Islet of Langerhans (tissue), 1 donor: ENCODE measurements around the gene LCE3C.
"Not testable (repeated sequence)": the region's sequence is repeated elsewhere in the genome, so short reads cannot be mapped to it uniquely, and the experiment has no call there.

ENCODE experiments used
- FAIRE-seq: peaks from one replicate; lab custom pipeline; 2011; peaks lifted over from hg19 to GRCh38; lab: Jason Lieb, UNC

LCE3C gene, protein sequence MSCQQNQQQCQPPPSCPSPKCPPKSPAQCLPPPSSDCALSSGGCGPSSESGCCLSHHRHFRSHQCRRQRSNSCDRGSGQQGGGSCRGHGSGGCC

DNA sequence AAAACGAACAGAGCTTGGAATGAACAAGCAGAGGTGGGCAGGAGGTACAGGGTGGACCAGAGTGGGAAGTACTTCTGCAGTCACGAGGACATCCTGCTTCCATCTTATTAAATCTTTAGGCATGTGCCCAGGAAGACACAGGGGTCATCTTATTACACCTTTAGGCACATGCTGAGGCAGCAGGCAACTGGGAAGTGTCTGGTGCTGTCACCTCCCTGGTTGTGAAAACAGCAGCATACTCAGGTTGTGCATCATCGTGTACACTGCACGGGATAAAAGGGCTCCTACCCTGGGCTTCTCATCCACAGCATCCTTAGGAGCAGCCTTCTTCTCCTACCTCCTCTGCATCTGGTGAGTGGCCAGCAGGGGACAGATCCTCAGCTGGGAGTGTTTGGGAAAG is at the start of gene LCE3C:
TSS of gene LCE3C (plus strand) at position 301 of the 400 bp plus-strand sequence. CDS start 498 bp downstream, outside the sequence.
- FAIRE-seq = no peak

DNA sequence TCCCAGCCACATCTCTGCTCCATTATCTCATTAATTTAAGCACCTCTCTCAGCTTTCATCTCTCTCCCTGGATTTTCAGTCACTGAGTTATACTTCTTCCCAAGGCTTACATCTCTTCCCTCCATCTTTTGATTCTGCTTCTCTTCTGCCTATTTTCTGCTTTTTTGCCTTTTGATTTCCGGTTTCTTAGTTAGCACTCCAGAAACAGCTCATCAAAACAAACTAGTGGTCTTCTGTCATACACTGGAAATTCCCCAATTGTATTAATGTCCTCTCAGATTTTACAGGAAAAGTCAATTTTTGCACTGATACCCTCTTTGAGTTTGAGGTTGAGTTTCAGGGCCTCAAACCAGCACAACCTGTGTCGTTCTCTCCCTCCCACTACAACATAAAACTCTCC is 34.9 kb upstream of the LCE3C start:
- no peak for FAIRE-seq

DNA sequence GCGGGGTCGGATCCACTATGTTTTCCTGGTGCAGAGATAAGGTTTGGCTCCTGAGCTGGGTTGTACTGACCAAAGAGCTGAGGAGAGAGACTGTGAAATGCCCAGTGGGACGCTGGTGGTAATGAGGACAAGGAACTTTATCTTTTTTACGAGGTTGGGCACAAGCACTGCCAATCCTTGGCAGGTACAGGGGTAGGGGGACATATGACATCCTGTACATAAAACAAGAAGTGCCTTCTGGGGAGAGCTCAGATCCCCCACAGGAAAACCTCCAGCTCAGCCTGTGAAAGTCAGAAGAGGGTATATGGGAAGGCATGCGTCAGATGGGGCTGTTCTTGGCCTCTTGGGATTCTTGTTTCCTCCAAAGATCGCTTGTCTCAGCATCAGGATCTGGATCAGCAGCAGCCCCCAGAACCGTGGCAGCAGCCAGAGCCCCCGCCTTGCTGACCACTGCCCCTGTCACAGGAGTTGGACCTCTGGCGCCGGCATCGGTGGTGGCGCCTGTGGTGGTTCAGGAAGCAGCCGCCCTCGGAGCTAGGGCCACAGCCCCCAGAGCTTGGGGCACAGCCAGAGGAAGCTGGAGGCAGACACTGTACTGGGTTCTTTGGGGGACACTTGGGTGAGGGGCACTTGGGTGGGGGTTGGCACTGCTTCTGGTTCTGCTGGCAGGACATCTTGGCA is 34.4 kb upstream of the LCE3C start:
- FAIRE-seq = no peak

DNA sequence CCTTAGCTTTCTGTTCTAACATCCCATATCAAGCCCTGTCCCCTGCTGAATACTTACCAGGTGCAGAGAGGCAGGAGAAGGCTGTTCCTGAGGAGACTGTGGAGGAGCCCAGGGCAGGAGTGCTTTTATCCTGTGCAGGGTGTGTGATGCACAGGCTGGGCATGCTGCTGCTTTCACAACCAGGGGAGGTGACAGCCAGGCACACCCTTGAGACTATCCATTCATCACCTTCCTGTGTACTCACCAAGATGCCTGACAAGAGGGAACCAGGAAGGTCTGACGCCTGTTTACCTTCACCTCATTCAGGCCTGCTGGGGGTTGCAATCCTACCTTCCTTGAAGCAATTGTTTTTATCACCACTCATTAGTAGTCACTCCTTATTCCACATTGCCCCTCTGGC is 33.4 kb upstream of the LCE3C start, which contains the start of gene LCE3E:
TSS of gene LCE3E (minus strand) at position 100 of the 400 bp plus-strand sequence. CDS start 572 bp downstream, outside the sequence.
- FAIRE-seq = no peak

DNA sequence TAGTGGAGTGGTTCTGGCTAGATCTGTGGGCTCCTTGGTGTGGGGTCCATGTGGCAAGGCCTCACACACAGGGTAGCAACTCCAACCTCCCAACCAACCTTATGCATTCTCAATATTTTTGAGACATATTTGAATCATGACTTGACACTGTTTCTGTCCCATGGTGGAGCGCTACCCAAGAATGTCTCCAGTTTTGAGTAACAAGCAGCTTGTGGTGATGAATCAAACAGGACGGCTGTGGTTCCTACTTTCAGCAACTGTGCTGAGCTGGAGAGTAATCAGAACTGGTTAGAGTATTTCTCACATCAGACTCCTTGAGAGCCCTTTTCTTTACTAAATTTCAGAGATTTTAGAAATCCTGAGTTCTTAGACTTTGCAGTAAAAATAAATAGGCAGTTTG is 22.9 kb upstream of the LCE3C start:
- FAIRE-seq = no peak

DNA sequence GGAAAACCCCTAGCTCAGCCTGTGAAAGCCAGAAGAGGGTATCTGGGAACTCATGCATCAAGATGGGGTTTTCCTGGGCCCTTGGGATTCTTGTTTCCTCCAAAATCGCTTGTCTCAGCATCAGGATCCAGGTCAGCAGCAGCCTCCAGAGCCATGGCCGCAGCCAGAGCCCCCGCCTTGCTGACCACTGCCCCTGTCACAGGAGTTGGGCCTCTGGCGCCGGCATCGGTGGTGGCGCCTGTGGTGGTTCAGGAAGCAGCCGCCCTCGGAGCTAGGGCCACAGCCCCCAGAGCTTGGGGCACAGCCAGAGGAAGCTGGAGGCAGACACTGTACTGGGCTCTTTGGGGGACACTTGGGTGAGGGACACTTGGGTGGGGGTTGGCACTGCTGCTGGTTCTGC is 20.5 kb upstream of the LCE3C start:
- FAIRE-seq = not testable (repeated sequence)

DNA sequence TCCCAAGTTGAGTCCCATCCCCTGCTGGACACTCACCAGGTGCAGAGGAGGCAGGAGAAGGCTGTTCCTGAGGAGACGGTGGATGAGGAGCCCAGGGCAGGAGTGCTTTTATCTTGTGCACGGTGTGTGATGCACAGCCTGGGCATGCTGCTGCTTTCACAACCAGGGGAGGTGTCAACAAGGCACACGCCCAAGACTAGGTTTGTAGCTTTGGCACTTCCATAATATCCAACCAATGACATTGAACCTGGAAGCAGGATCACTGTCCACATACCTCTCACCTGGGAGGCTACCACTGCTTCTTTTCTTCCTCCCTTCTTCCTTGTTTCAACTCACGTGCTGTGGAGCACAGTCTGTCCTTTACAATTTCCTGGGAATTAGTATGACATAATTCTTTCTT is 19.6 kb upstream of the LCE3C start, which contains the start of gene LCE3D:
TSS of gene LCE3D (minus strand) at position 84 of the 400 bp plus-strand sequence. CDS start 580 bp downstream, outside the sequence.
- FAIRE-seq = no peak

DNA sequence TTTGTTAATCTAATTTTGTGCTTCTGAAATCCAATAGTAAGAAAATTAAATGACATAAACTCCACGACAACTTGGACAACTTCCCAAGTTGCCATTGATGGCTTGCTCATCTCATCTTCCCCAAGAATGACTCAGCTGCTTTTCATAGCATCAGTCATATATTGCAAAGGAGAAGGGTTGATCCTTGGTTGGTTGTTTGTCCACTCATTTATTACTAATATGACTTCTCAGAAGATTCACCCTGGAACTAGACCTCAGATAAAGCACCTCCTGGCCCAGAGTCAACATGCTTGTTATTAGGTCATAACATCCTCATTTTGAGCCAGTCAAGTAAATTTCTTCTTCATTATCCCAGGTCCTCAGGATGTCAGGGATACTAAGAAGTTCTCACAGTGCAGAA is 17.4 kb upstream of the LCE3C start:
- no peak for FAIRE-seq

DNA sequence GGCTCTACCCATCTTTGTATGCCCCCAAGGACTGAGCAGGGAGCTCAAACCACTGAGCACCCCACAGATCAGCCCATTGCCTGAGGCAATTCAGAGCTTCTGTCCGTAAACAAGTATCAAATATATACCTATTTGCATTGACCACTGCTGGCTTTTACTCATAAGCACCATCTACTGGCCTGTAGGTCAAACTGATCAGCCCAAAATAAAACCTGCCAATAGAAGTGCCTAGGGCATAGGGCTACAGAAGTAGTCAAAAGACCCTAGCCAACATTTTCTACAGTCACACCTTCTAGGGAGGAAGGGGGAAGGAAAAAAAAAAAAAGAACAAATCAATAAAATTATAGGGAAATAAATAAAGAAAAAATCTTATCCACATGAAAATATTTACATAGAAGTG is 14.4 kb upstream of the LCE3C start:
- no peak for FAIRE-seq

DNA sequence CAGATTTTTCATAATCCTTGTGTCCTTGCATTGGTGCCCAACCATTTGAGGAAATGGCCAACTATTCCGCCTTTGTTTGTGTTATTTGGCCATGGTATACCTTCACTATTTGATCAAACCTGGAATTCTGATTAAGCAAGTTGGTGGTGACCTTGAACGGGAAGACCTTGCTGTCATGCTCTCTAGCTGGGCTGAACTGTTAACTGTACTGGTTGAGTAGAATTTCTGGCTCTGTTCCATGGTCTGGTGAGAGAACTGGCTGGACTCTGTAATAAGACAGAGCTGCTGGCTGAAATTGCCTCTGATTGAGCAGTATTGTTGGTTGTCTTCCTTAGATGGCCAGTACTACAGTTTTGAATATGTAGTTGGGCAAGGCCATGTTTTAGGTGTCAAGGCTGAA is 3.0 kb upstream of the LCE3C start:
- FAIRE-seq = no peak

DNA sequence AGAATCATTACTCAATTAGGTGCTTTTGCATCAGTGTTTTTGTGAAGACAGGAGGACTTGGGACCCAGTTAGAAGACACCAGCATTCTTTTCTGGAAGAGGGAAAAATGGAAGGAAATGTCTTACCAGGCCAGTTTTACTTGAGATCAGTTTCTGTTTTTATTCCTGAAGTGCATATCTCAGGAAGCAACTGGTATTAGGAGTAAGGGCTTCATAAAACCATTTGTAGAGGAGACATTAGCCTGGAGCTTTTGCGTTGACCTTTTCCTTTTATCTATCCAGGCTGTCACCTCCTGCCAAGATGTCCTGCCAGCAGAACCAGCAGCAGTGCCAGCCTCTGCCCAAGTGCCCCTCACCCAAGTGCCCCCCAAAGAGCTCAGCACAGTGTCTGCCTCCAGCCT is 13.5 kb downstream of the LCE3C start, which contains the start of gene LCE3B:
TSS of gene LCE3B (plus strand) at position 301 of the 400 bp plus-strand sequence. CDS start at position 301, 0 bp downstream.
- FAIRE-seq = no peak

DNA sequence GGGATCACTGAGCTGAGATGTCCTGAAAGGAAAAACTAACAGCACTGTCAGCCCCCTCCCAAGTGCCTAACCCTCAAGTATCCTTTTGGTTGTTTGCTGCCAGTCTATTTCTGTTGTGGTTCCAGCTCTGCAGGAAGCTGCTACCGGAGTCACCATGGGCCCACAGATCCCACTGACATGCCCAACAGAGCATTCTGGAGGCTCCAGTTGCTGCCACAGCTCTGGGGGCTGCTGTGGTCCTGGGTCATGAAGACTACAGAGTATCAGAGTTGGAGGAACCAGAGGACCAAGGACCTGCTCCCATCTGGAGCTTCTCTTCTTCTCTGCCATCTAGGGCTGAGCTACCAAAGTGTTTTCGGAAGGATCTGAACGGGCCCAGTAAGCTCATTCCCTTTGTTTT is 22.0 kb downstream of the LCE3C start:
- no peak for FAIRE-seq

DNA sequence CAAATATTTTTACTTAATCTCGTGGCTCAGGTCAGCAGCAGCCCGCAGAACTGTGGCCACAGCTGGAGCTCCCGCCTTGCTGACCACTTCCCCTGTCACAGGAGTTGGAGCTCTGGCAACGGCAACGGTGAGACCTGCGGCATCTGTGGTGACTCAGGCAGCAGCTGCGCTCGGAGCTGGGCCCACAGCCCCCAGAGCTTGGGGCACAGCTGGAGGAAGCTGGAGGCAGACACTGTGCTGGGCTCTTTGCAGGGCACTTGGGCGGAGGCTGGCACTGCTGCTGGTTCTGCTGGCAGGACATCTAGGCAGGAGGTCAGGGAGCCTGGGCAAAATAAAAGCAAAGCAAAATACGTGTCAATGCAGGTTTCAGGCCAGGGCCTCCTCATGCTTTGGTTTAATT is 22.8 kb downstream of the LCE3C start, which contains the start of gene LCE3A:
TSS of gene LCE3A (minus strand) at position 301 of the 400 bp plus-strand sequence. CDS start at position 301, 0 bp downstream.
- FAIRE-seq = no peak

DNA sequence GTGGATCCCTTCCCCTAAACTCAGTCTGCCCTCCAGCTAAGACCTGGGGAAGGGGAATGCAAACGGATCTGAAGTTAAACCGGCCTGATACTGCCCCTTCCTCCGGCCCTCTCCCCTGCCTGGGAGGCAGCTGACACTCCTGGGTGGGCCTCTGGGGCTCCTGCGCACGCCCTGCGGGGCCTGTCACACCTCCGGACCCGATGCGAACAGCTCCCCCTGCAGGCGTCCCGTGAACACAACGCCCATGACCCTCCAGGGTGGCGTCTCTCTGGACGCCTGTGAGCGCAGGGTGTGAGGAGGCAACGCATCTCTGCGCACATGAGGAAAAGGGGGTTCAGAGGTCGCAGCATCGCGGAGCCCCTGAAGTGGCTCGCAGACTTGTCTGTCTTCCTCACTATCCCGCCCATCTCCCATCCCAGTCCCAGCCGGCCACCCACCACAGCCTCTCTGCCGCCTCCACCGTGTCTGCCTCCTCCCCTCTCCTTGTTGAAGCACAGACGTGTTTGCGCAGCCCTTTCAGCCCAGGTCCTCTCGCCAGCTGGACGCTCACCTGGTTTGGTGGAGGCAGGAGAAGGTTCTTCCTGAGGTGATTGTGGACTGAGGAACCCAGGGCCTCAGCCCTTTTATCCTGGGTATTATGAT is 23.3 kb downstream of the LCE3C start:
- no peak for FAIRE-seq

DNA sequence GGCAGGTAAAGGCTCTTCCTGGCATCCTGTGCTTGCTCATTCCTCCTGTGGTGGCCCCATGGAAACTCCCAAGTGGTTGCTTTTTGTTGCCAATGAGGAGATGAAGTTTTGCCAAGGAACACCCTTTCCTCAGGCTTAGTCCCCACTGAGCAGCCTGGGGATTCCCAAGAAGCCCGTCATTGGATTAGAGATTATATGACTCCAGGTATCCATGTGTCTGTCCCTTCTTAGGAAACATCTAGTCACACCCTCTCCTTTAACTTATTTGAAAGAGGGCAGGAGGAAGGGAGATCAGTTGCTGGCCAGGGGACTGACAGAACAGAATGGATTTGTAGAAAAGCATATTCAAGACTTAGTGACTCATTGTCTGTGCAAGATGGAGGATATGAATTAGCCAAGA is 26.7 kb downstream of the LCE3C start:
- no peak for FAIRE-seq

DNA sequence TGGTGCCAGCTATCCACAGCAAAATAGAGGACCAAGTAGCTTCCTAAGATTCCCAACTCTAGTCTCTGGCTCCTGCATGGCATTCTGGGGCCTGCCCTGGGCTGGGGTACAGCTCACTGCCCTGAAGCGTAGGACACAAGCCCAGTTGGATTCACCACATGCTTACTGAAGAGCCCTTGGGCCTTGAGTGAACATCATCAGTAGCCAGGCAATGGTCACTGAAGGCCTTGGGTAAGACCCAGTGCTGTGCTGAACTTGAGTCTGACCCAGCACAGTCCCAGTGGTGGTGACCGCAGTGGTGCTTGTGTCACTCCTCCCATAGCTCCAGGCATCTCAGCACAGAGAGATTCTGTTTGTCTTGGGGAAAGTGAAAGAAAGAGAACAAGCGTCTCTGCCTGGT is 30.6 kb downstream of the LCE3C start:
- FAIRE-seq = no peak

DNA sequence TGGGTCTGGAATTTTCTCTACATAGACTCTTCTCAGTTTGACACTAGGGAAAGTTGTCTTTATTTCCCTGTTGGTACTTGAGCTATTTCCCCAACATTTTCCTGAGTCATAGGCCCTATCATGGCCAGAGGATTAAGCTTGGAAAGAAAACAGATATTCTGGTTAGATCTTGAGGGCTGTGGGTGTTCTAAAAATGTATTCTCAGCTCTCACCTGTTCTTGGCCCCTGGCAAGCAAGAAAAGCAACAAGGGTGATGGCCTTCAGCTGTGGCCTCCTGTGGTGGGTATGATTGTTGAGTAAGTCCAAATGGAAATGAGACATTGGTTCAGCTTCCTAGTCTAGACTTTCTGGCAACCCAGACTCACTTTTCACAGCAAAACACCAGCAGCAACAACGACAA is 40.3 kb downstream of the LCE3C start:
- no peak for FAIRE-seq

DNA sequence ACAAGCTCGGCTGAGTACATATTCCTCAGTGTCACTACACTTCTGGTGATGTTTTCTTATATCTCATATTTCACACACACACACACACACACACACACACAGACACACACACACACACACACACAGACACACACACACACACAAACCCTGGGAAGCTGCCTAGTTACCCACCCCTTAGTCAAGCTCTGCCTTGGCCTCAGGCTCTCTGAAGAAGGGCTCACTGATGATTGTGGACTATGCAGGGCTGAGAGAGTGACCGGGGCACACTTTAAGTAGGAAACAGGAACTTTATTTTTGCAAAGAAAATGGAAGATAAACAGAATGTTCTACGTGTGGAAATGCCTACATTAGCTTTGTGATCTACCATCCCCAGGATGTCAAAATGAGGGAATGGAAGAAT is 43.9 kb downstream of the LCE3C start:
- no peak for FAIRE-seq

DNA sequence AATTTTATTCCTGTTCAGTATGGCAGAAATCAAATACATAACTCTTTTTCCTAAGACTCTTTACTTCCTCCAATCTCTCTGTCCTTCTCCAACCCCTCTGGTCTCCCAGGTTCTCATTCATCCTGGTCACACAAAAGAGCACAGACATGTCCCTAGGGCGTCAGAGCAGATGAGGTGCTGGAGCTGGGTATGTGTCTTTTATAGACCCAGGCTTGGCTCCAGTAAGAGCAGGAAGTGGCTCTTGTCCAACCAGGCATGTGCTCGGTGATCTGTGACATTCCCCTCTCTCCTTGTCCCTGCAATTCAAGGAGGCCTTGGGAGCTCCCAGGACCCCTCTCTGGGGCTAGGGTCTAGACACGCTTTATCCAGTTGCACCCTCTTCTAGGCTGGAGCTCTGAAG is 45.1 kb downstream of the LCE3C start:
- no peak for FAIRE-seq

DNA sequence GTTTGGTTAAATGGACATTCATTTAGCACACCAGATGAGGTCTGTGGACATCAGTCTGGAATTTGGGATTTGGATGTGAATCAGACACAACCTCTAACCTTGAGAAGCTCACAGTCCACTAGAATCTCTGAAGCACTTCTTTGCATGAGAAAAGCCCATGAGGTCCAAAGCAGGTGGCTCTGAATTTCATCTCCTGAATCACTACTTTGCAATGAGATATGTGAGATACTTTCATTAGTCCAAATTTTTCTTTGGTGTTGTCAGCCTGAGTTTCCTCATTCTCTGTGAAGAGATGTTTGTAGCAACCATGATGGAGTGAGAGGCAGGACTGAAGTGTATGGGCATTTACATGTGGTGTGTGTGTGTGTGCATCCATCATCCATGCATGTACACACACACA is 46.6 kb downstream of the LCE3C start:
- no peak for FAIRE-seq
